K562 (cell line): ENCODE results near the gene CDAN1.

Source experiments
- CBX1 ChIP-seq: sonication (generic); IDR thresholded peaks from 2 replicates; pipeline ENCODE4 v1.6.1; 2016; ENCODE audit warnings: antibody characterized with exemption, low read depth, mild to moderate bottlenecking
- HMG20B ChIP-seq: fragments of 250-450 bp; sonication (Bioruptor Pico); IDR thresholded peaks from 2 replicates; pipeline ENCODE4 v1.5.0; 2021; ENCODE audit warnings: mild to moderate bottlenecking
- POLR2AphosphoS5 ChIP-seq: IDR thresholded peaks from 2 replicates; pipeline ENCODE4 v1.6.1; 2011; ENCODE audit warnings: mild to moderate bottlenecking, low read depth, low read length, moderate library complexity; ENCODE audit not compliant: control insufficient read depth, insufficient read depth
- RAD21 ChIP-seq, 2 experiments: fragments of 250-450 bp in 1 of 2; fragments of 450-650 bp in 1 of 2; sonication (Bioruptor Pico) in 1 of 2; formaldehyde crosslinking in 1 of 2; IDR thresholded peaks in 1 of 2; conservative IDR thresholded peaks in 1 of 2; 2 replicates each; pipeline versions ENCODE4 v1.4.0 to v1.8.0; 2020 to 2022; ENCODE audit warnings: mild to moderate bottlenecking in 2 of 2, moderate library complexity in 1 of 2
- RBBP5 ChIP-seq: fragments of 200-600 bp; sonication (generic); IDR thresholded peaks from 2 replicates; pipeline ENCODE4 v1.6.1; 2012; ENCODE audit warnings: borderline replicate concordance, mild to moderate bottlenecking, low read length, control low read depth, inconsistent platforms; ENCODE audit not compliant: insufficient read depth, poor library complexity, severe bottlenecking
- RNF2 ChIP-seq: sonication (generic); IDR thresholded peaks from 2 replicates; pipeline ENCODE4 v1.6.1; 2016
- SMARCC2 ChIP-seq: fragments of 450-650 bp; IDR thresholded peaks from 2 replicates; pipeline ENCODE4 v1.6.1; 2017; ENCODE audit warnings: antibody characterized with exemption, moderate library complexity, mild to moderate bottlenecking, low read depth
- SMC3 ChIP-seq: conservative IDR thresholded peaks from 2 replicates; pipeline ENCODE4 v1.6.1; 2011; ENCODE audit warnings: low read depth, low read length, improper control_type of control experiment; ENCODE audit not compliant: insufficient read depth
- STAT5A ChIP-seq: IDR thresholded peaks from 2 replicates; pipeline ENCODE4 v1.6.1; 2012; ENCODE audit warnings: low read length, inconsistent platforms, borderline replicate concordance
- ZNF282 ChIP-seq: sonication (generic); formaldehyde crosslinking; IDR thresholded peaks from 2 replicates; pipeline ENCODE4 v1.8.1; 2023; ENCODE audit warnings: missing genetic modification reagents
- ZNF785 ChIP-seq: fragments of 250-450 bp; sonication (Bioruptor Pico); IDR thresholded peaks from 2 replicates; pipeline ENCODE4 v1.4.0; 2020; ENCODE audit warnings: mild to moderate bottlenecking
- TF ChIP-seq, protein P1 (sequence below): IDR thresholded peaks from 2 replicates; pipeline ENCODE4 v1.6.1; 2011; ENCODE audit warnings: borderline replicate concordance, low read depth, mild to moderate bottlenecking, moderate library complexity, low read length; ENCODE audit not compliant: insufficient read depth, poor library complexity, severe bottlenecking

DNA sequence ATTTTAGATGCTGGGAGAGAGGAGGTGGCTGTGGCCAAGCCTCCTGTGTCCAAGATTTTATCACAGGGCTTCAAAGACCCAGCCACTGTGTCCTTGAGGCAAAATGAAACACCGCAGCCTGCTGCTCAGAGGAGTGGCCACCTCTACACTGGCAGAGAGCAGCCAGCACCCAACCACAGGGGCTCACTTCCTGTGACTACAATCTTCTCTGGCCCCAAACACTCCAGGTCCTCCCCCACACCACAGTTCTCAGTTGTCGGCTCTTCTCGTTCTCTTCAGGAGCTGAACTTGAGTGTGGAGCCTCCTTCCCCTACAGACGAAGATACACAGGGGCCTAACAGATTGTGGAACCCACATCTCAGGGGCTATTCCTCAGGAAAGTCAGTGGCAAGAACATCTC is 45.6 kb downstream of the CDAN1 start:
- no peak for TF ChIP-seq RBBP5
- TF ChIP-seq POLR2AphosphoS5 = no peak
- TF ChIP-seq SMC3 = no peak
- no peak for TF ChIP-seq HMG20B (CRISPR knock-in tag)
- TF ChIP-seq CBX1 = no peak
- no peak for TF ChIP-seq ZNF785
- TF ChIP-seq RNF2 = no peak
- TF ChIP-seq, protein P1, sequence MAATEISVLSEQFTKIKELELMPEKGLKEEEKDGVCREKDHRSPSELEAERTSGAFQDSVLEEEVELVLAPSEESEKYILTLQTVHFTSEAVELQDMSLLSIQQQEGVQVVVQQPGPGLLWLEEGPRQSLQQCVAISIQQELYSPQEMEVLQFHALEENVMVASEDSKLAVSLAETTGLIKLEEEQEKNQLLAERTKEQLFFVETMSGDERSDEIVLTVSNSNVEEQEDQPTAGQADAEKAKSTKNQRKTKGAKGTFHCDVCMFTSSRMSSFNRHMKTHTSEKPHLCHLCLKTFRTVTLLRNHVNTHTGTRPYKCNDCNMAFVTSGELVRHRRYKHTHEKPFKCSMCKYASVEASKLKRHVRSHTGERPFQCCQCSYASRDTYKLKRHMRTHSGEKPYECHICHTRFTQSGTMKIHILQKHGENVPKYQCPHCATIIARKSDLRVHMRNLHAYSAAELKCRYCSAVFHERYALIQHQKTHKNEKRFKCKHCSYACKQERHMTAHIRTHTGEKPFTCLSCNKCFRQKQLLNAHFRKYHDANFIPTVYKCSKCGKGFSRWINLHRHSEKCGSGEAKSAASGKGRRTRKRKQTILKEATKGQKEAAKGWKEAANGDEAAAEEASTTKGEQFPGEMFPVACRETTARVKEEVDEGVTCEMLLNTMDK = no peak
- no peak for TF ChIP-seq SMARCC2
- TF ChIP-seq RAD21 (CRISPR knock-in tag; conservative IDR thresholded peaks at IDR 0.05 in 1 of 2, IDR thresholded peaks at IDR 0.05 in 1 of 2) = no peak
- no peak for TF ChIP-seq STAT5A
- TF ChIP-seq ZNF282 (CRISPR knock-in tag) = no peak
